HG02763 (cell line): ENCODE results near the gene JPT2.

Experiments
- ATAC-seq: cut with Tn5 transposase; IDR thresholded peaks from one replicate; pipeline ENCODE4 v1.9.1; 2021; ENCODE audit warnings: mild to moderate bottlenecking, moderate library complexity; ENCODE audit not compliant: unreplicated experiment

Gene JPT2, protein sequence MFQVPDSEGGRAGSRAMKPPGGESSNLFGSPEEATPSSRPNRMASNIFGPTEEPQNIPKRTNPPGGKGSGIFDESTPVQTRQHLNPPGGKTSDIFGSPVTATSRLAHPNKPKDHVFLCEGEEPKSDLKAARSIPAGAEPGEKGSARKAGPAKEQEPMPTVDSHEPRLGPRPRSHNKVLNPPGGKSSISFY

DNA sequence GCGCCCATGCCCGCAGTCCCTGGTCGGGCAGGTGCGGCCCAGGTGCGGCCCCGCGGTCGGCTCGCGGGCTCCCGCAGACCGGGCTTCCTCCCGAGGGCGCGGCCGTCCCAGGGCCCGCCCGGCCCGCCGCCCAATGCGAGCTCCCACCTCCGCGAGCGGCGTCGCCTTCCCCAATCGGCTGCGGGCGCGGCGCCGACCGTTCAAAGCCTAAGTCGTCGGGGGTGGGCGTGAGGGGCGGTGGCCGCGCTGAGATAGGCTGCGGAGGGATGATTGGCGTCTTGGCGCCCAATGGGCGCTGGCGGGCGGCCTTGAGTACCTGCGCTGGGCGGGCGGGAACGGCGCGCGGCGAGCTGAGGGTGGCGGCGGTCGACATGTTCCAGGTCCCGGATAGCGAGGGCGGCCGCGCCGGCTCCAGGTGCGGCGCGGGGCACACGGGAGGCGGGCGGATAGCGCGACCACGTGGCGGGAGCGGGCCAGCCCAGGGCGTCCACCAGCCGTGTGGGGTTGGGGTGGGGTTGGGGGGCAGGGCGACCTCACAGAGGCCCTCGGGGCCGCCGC, at the start of gene JPT2:
JPT2 (plus strand) TSS at position 338 of the 558 bp plus-strand sequence; CDS start at position 372, 34 bp downstream.
- ATAC-seq: peak; percentile 92

DNA sequence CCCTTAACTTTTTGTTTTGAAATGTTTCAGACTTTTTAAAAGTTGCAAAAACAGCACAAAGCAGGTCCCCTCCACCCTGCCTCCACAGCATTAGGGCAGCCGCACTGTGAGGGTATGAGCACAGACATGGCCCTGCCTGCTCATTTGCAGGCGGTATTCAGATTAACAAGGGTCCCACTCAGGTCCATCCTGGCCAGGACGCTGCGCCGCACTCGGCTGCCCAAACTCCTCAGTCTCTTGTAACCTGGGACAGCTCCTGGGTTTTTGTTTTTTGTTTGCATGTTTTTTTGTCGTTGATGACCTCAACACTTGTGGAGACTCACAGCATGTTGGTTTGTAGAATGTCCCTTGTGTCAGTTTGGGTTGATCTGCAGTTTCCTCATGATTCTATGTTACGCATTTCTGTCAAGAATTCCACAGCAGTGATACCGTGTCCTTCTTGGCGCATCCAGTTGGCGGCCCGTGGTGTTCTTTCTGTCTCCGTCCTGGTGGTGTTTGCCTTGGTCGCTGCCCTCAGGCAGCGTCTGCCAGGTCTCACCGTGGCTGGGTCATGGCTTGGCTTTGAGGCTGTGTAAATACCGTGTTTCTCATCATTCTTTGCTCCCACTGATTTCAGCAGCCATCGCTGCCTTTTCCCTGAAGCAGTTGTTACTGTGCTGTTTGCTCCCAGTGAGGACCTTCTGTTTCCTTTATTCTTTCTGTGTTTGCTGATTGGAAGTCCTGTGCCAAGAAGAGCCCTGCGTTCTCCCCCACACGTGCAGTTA, 47.4 kb upstream of the JPT2 start:
- no peak for ATAC-seq

DNA sequence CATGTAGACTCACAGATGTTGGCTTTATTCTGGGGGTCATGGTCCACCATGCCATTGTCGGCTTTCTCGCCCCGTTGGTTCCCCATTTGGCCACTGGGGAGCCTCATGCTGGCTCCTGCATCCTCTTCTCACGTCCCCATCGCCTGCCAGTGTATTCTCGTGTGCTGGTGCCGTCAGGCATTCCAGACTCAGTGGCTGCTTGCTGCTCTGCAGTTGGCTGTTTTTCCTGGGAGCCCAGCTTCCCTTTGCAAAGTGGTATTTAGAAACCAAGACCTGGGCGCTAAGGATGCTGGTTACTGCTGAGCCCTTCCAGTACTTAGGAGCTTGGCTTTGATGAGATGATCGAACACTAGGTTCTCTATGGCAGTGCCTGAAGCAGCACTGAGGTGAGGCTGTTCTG, 46.8 kb upstream of the JPT2 start:
- ATAC-seq: no peak

DNA sequence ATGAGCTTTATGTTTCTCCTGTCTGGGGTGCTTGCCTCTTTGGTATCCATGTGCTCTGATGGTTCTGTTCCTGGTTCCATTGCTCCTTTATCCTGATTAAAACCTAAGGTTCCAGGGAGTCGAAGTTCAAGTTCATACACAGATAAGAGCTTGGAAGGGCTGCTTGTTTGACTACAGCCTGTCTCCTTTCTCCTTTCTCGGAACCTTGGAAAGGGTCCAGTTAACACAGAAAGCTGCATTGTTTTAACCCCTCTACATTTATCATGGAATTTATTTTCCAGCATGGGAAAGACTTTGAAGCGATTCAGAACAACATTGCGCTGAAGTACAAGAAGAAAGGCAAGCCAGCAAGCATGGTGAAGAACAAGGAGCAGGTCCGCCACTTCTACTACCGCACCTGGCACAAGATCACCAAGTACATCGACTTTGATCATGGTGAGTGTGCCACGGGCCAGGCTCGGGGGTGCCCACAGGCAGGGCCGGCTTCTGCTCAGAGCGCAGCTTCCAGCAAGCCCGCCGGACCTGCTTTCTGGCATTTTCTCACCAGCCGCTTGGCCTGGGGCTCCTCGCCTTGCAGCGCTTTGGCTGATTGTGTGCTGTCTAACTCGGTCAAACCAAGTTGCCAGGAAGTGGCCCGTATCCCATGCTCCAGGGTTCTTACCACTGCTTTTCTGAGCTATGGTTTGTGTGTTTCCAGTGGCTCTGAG, 46.0 kb upstream of the JPT2 start:
- no peak for ATAC-seq

DNA sequence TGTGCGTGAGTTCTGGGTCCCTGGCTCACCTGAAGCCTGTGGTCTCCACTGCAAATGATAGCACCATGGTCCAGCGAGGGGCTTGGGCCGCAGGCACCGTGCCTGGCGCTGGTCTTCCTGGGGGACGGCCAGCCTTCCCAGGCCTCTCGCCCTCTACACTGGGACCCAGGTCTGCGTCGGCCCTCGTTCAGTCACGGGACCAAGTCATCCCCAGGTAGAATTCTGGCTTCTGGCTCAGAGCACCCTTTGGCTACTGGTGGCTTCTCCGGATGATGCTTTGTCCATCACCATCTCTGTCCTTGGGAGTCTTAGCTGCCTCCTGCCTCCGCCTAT, 45.5 kb upstream of the JPT2 start:
- ATAC-seq: no peak

DNA sequence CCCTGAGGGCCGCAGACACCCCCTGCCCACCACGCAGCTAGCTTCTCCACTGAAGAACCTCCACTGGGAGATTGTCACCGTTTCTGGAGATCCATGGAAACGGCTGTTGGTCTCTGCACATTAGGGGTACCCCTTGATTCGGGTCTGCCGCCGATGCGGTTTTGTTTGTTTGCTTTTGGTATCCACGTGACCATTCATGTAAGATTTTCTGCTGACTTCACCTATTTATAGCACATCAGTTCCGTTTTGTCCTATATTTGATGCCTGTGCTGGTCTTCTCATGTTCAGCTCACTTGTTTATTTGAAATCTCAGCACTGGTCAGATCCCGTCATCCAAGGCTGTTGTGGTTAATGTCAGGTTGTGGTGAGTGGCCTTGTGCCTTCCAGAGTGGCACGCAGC, 44.8 kb upstream of the JPT2 start:
- ATAC-seq: no peak

DNA sequence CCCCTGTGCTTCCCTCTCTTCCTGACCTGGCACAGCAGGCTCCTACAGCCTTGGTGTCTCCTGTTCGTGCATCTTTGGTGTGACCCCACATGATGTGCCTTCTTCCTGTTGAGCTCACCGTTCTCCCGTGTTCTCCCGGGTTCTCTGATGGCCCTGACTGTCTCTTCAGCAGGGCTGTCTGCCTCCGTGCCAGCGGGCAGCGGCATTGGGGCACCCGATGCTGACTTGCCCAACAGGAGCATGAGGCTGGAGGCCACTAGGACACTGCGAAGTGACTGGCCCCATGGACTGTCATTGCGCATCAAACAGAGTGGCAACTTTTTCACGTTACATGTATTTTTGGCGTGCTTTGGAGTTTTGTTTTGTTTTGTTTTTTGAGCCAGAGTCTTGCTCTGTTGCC, 43.5 kb upstream of the JPT2 start:
- no peak for ATAC-seq

DNA sequence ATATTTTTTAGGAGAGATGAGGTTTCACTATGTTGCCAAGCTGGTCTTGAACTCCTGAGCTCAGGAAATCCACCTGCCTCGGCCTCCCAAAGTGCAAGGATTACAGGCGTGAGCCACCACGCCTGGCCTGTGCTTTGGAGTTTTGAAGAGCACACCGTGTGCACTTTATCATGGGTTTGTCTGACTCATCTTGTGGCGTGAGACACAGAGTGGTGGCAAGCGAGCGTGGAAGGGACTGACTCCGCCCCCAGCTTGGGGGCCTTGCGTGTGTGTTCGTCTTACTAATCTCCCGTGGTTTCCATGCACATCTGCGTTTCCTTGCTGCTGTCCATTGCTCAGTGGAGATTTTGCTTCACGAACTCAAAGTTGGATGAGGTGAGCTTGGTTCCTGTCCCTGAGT, 43.0 kb upstream of the JPT2 start:
- no peak for ATAC-seq

DNA sequence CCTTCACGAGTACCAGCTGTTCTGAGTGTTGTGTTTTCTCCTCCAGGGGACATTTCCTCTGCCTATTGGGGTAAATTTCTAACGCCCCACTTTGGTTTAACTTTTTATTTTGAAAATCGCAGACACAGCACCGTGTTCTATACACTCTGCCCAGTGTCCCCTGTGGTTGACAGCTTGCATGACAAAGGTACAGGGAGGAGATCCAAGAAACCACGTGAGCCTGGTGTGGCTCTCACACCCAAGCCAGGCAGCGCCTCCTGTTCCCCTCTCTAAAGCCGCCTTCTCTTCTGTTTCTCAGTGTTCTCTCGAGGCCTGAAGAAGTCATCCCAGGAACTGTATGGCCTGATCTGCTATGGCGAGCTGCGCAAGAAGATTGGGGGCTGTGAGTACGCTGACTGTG, 40.6 kb upstream of the JPT2 start:
- no peak for ATAC-seq

DNA sequence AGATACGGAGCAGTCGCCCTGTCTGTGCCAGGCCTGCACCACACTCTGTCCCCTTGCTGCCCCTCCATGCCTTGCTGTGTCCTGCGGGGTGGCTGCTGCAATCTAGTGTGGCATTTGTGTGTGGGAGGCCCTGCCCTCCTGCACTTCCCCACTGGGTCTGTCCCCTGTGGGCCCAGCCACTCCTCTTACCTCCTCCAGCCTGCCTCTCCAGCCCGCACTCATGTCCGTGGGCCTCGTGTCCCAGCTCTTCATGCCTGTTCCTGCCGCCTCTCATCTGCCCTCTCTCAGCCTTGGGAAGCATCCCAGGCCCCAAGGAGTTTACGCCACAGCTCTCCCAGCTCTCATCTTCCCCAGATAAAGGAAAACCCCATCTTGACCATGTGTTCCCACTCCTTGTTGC, 39.3 kb upstream of the JPT2 start:
- ATAC-seq: no peak

DNA sequence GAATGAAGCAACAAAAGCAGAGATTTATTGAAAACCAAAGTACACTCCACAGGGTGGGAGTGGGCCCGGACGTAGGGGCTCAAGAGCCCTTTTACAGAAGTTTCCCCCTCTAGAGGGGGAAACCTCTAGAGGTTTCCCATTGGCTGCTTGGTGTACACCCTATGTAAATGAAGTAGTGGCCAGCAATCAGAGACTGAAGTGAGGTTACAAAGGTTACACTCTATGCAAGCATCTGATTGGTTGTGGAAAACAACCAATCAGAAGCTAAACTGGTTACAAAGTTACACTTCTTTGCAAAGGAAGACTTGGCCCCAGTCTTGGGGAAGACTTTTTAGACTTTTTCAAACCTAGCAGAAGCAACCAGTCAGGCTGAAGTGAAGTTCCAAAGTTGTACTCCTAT, 38.8 kb upstream of the JPT2 start:
- no peak for ATAC-seq

DNA sequence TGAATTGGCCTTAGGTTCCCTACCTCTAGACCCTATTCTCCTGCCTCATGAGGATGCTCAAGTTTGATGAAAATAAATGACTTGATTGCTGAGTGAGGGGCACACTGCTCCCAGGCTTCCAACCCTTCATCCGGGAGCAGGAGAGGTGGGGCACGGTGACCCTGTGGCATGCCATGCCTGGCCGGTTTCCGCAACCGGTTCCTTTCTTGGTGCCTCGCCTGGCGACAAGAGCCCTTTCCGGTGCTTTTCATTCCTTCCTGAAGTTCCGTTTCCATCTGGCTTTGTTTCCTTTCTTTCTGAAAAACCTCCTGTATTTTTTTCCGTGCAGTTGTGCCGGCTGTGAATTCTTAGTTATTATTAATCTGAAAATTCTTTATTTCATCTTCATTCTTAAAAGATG, 38.2 kb upstream of the JPT2 start:
- ATAC-seq: no peak

DNA sequence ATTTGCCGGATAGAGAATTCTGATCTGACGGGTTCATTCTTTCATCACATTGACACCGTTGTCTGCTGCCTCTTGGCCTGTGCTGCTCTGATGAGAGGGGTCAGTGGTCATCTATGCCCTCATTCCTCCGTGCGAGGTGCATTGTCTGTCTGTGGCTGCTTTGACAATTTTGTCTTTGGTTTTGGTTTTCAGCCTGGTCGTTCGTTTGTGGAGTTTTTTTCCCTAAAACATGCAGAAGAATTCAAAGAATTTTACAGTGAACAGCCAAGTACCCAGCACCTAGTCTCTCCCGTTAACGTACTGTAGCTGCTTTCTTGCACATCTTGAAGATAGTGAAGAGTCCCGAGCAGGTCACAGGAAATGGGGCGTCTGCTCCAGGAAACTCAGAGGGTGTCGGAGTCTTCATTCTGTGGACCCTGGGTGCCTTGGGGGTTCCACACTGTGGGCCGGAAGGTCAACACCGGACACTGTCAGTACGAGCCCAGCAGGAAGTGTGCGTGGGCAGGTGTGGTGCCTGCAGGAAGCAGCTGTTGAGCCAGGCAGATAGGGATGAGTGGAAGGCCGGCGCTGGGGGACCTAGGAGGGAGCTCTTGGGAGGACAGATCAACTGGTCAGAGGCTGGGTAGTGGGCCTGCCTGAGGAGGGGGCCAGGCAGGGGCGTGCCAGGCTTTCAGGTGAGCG, 37.7 kb upstream of the JPT2 start:
- no peak for ATAC-seq

DNA sequence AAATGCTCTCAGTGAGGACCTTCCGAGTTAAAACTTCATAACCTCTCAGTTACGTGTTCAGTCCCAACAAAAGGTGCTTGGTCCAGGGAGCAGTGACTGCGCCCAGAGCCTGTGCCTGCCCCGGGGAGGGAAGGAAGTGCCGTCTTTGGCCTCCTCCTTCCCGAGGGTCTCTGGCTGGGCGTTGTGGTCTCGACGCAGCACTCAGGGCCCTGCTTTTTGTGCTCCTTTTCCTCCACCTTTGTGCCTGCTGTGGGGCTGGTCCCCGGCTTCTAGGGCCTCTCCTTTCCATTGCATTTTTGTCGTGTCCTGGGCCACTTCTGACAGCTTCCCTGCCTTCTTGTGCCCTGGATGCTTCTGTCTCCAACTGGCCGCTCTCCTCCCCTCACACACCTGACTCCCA, 36.8 kb upstream of the JPT2 start:
- ATAC-seq: no peak

DNA sequence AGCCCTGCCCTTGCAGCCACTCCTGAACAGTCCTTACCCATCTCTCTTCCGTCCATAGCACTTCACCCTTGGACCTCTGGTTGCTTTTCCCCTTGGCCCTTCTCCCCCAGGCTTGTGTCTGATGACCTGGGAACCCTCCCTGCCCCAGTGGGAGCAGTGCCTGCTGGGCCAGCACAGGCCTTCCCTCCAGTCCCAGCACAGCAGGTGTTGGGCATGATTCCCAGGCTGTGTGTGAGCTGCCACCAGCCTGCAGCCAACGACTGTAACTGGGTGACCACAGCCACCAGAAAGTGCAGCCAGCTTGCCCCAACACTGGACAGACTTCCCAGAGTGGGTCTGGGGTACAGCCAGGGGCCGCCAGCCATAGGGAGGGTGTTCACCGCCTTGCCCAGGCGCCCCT, 35.9 kb upstream of the JPT2 start:
- ATAC-seq: no peak

DNA sequence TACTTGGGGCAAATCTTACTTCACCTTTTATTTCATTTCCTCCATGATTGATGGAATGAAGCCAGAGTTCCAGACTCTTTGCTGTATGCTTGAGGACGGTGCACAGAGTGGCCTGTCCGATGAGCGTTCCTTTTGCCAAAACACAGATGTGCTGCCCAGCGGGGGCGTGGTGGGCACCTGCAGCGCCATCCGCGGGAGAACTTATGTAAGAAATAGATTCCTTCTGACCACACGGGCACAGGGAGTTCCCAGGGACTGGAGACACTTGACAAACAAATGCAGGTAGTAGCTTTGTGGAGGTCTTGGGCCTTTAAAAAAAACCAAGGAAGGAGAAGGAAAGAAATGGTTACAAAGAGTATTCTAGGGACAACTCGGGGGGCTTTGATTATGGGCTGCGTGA, 35.3 kb upstream of the JPT2 start:
- ATAC-seq: no peak

DNA sequence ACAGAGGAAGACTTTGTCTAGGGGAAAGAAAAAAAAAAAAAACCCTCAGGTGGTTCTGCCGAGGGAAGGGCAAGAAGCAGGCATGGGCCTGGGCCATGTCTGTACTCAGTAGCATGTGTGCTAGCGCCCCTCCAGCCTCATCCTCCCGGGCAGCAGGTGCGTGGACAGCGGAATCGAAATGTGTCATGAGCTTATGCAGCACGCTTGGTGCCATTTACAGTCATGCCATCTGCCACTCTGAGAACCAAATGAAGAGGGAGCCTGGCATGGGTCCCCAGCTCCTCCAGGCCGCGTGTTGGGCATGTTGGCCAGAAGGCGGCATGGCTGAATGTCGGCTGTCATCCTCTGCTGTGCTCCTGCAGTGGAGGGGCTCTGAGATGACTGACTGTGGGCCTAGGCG, 34.6 kb upstream of the JPT2 start:
- ATAC-seq: no peak

DNA sequence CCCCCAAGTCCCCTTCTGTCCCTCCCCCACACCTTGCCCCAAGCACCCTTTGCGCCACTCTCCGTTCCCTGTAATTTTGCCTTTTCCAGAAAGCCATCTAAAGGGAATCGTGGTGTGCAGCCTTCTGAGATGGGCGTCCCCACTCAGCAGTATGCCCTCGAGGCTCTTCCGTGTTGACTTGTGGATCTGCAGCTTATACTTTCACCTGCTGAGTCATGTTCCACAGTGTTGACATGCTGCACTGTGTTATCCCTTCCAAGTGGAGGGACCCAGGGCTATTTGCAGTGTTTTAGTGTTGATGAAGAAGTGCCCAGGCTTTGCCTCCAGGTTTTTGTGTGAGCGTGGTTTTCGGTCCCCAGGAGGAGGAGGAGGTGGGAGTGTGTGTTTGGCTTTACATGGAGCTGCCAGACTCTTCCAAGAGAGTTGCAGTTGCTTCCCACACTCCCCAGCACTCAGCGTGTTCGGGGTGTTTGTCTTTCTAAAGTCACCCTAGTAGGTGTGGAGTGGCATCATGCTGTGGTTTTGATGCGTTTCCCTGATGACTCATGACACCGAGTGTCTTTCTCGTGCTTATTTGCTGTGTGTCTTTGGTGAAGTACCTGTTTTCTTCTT, 32.1 kb upstream of the JPT2 start:
- ATAC-seq: no peak

DNA sequence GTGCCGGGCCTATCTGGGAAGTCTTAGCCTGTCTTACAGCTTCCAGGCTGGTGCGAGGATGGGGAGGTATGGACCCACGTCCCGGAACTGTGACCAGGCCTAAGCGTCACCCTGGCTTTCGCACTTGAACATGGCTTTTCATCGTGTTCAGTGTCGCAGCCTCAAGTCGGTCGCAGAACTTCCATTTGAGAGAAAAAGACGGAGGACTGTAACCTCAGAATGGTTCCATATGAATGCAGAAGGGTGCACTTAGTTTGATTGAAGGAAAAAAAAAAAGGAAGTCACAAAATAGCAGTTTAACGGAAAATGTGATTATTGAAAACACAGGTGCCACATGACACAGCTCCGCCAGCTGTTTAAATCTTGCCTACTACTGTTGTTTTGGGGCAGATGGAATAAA, 30.2 kb upstream of the JPT2 start:
- ATAC-seq: no peak

DNA sequence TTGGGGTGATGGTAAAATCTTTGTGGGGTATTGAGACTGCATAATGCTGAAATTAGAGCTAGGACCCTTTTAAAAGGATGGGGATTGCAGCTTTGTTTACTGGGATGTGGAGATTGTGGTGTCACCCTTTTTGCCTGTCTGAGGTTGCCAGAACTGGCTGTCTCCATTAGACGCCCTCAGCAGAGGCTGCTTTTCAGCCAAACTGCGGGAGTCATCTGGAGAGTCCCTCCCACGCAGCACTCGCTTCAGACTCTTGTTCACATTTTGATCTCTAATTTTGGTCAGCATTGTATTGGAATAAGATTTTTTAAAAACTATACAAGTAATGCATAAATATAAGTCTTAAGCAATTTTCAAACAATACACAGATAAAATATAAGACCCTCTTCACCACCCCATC, 27.9 kb upstream of the JPT2 start:
- ATAC-seq: no peak
